ENCODE results near the gene ETDA. TPM values are rescaled to one million over a fixed set of nuclear protein-coding genes. Genes with fewer than 3 reads are reported as not detected.
"Not testable (repeated sequence)": the region's sequence is repeated elsewhere in the genome, so short reads cannot be mapped to it uniquely, and the experiment has no call there.

Gene ETDA
- total RNA-seq, 4 donors from 2014 or later = not detected

GRCh38 chrX:135257469-135257868, 5.6 kb downstream of the ETDA start:
- Histone ChIP-seq H3K9me3 (no peaks in the 10 kb centered on the region), H3K36me3 (no peaks in the 10 kb centered on the region), H3K4me1 (no peaks in the 10 kb centered on the region), H3K27ac (no peak overlapping the region), H3K4me3 (no peak overlapping the region), H3K27me3 (no peaks in the 10 kb centered on the region)
- no peak for ATAC-seq
- no peak for TF ChIP-seq POLR2A (IDR thresholded peaks at IDR 0.05)
- TF ChIP-seq CTCF (IDR thresholded peaks at IDR 0.05 in 4 of 5, conservative IDR thresholded peaks at IDR 0.05 in 1 of 5) = no peak
- in situ Hi-C loops (cut with MboI; ENCODE audit: low sequenced_read_pairs in 4 of 4) (no loop called here), intact Hi-C loops (cut with DNase I; ENCODE audit: low total_unique reads) (no loop called here)
- no peak for DNase-seq

GRCh38 chrX:135260976-135261375, 9.1 kb downstream of the ETDA start:
- H3K36me3 ChIP-seq; ATAC-seq; DNase-seq; H3K4me1 ChIP-seq; H3K27me3 ChIP-seq; H3K9me3 ChIP-seq; intact Hi-C loops (cut with DNase I; ENCODE audit: low total_unique reads); H3K4me3 ChIP-seq; in situ Hi-C loops (cut with MboI; ENCODE audit: low sequenced_read_pairs in 4 of 4); H3K27ac ChIP-seq: not testable (repeated sequence)

- H3K27ac ChIP-seq; in situ Hi-C loops (cut with MboI; ENCODE audit: low sequenced_read_pairs in 4 of 4); H3K9me3 ChIP-seq; ATAC-seq; intact Hi-C loops (cut with DNase I; ENCODE audit: low total_unique reads); H3K4me1 ChIP-seq; H3K4me3 ChIP-seq; H3K36me3 ChIP-seq; DNase-seq; H3K27me3 ChIP-seq: not testable (repeated sequence)
Observed at GRCh38 chrX:135263376-135263775, 11.5 kb downstream of the ETDA start.

- in situ Hi-C loops (cut with MboI; ENCODE audit: low sequenced_read_pairs in 4 of 4) (no loop called here), intact Hi-C loops (cut with DNase I; ENCODE audit: low total_unique reads) (no loop called here)
- H3K4me1 ChIP-seq = no peaks in the 10 kb centered on the region
- ATAC-seq = no peak
- H3K36me3 ChIP-seq = no peaks in the 10 kb centered on the region
- no peak for DNase-seq
- H3K27me3 ChIP-seq = no peaks in the 10 kb centered on the region
- H3K4me3 ChIP-seq = no peak overlapping the region
- TF ChIP-seq CTCF (IDR thresholded peaks at IDR 0.05 in 4 of 5, conservative IDR thresholded peaks at IDR 0.05 in 1 of 5) (no peak), POLR2A (IDR thresholded peaks at IDR 0.05) (no peak)
- H3K27ac ChIP-seq = no peak overlapping the region
- peaks cover 0 to 7% (median 0%) of the 10 kb centered on the region in 3 donors for H3K9me3 ChIP-seq
Observed at GRCh38 chrX:135264206-135264605, 12.3 kb downstream of the ETDA start.

GRCh38 chrX:135273162-135273561, 21.3 kb downstream of the ETDA start:
- Histone ChIP-seq H3K36me3 (no peaks in the 10 kb centered on the region), H3K27me3 (no peaks in the 10 kb centered on the region), H3K27ac (no peak overlapping the region), H3K4me1 (no peaks in the 10 kb centered on the region), H3K4me3 (no peak overlapping the region), H3K9me3 (peaks cover 0 to 7% (median 0%) of the 10 kb centered on the region in 3 donors)
- no peak for DNase-seq
- no peak for ATAC-seq
- in situ Hi-C loops (cut with MboI; ENCODE audit: low sequenced_read_pairs in 4 of 4) = no loop called here
- no peak for TF ChIP-seq POLR2A (IDR thresholded peaks at IDR 0.05)
- intact Hi-C loops (cut with DNase I; ENCODE audit: low total_unique reads) = no loop called here

GRCh38 chrX:135275973-135276372, 24.1 kb downstream of the ETDA start:
- intact Hi-C loops (cut with DNase I; ENCODE audit: low total_unique reads) = no loop called here
- no peak for TF ChIP-seq POLR2A (IDR thresholded peaks at IDR 0.05)
- TF ChIP-seq CTCF (IDR thresholded peaks at IDR 0.05 in 4 of 5, conservative IDR thresholded peaks at IDR 0.05 in 1 of 5) = no peak
- no peaks in the 10 kb centered on the region for H3K27me3 ChIP-seq
- in situ Hi-C loops (cut with MboI; ENCODE audit: low sequenced_read_pairs in 4 of 4) = no loop called here
- H3K27ac ChIP-seq = no peak overlapping the region
- ATAC-seq (no peak), DNase-seq (no peak)
- H3K4me1 ChIP-seq = no peaks in the 10 kb centered on the region
- H3K36me3 ChIP-seq = no peaks in the 10 kb centered on the region
- no peak overlapping the region for H3K4me3 ChIP-seq
- H3K9me3 ChIP-seq = no peaks in the 10 kb centered on the region

All from gastrocnemius medialis (tissue), 4 donors.